H9 (cell line): Measurements from ENCODE around the gene WBP2. TPM values are rescaled to one million over a fixed set of nuclear protein-coding genes. Genes with fewer than 3 reads are reported as not detected.
"Not testable (repeated sequence)": the region's sequence is repeated elsewhere in the genome, so short reads cannot be mapped to it uniquely, and the experiment has no call there.

ENCODE experiments used
- DNase-seq: peaks from one replicate; pipeline ENCODE4 v3.0.0-alpha.2; 2017
- H2AFZ ChIP-seq: one replicate; pipeline ENCODE4 v1.6.1; 2013; ENCODE audit warnings: mild to moderate bottlenecking, low read length, control low read depth, moderate library complexity
- H2AK5ac ChIP-seq: 2 replicates; pipeline ENCODE4 v1.6.1; 2013; ENCODE audit warnings: low read length, control low read depth, mixed read lengths; ENCODE audit not compliant: insufficient read length
- H2BK120ac ChIP-seq: one replicate; pipeline ENCODE4 v1.6.1; 2013; ENCODE audit warnings: low read depth, mild to moderate bottlenecking, low read length, control low read depth, inconsistent platforms; ENCODE audit not compliant: poor library complexity, severe bottlenecking
- H2BK12ac ChIP-seq: 2 replicates; pipeline ENCODE4 v1.6.1; 2013; ENCODE audit warnings: low read length, control low read depth, mixed read lengths, low read depth; ENCODE audit not compliant: insufficient read length
- H2BK15ac ChIP-seq: 2 replicates; pipeline ENCODE4 v1.6.1; 2013; ENCODE audit warnings: low read depth, low read length, control low read depth
- H2BK20ac ChIP-seq: one replicate; pipeline ENCODE4 v1.6.1; 2013; ENCODE audit warnings: low read depth, mild to moderate bottlenecking, low read length, control low read depth, inconsistent platforms; ENCODE audit not compliant: poor library complexity, severe bottlenecking
- H2BK5ac ChIP-seq: 2 replicates; pipeline ENCODE4 v1.6.1; 2013; ENCODE audit warnings: low read length, control low read depth, mixed read lengths; ENCODE audit not compliant: insufficient read length
- H3K14ac ChIP-seq: 2 replicates; pipeline ENCODE4 v1.6.1; 2013; ENCODE audit warnings: low read length, control low read depth; ENCODE audit not compliant: insufficient read depth
- H3K18ac ChIP-seq: 2 replicates; pipeline ENCODE4 v1.6.1; 2013; ENCODE audit warnings: low read depth, mild to moderate bottlenecking, mixed read lengths, low read length, control low read depth; ENCODE audit not compliant: insufficient read length
- H3K23ac ChIP-seq: 2 replicates; pipeline ENCODE4 v1.6.1; 2013; ENCODE audit warnings: low read length, control low read depth, mixed read lengths, low read depth; ENCODE audit not compliant: insufficient read length
- H3K23me2 ChIP-seq: 2 replicates; pipeline ENCODE4 v1.6.1; 2013; ENCODE audit warnings: low read depth, mild to moderate bottlenecking, mixed read lengths, low read length, control low read depth; ENCODE audit not compliant: insufficient read length, poor library complexity, severe bottlenecking
- H3K27ac ChIP-seq: 2 replicates; pipeline ENCODE4 v1.5.1; 2013; ENCODE audit warnings: low read length, control low read depth, mixed read lengths, low read depth; ENCODE audit not compliant: insufficient read length
- H3K27me3 ChIP-seq: 2 replicates; pipeline ENCODE4 v1.6.1; 2013; ENCODE audit warnings: low read length, control low read depth, inconsistent platforms; ENCODE audit not compliant: insufficient read depth
- H3K4ac ChIP-seq: 2 replicates; pipeline ENCODE4 v1.6.1; 2013; ENCODE audit warnings: low read depth, mild to moderate bottlenecking, control low read depth, inconsistent platforms, low read length, moderate library complexity
- H3K4me1 ChIP-seq: 2 replicates; pipeline ENCODE4 v1.6.1; 2013; ENCODE audit warnings: low read length, control low read depth, inconsistent platforms; ENCODE audit not compliant: insufficient read depth
- H3K4me2 ChIP-seq: 2 replicates; pipeline ENCODE4 v1.6.1; 2013; ENCODE audit warnings: low read length, control low read depth, mixed read lengths; ENCODE audit not compliant: insufficient read length, insufficient read depth
- H3K56ac ChIP-seq: 2 replicates; pipeline ENCODE4 v1.6.1; 2013; ENCODE audit warnings: low read depth, mild to moderate bottlenecking, mixed read lengths, low read length, control low read depth; ENCODE audit not compliant: insufficient read length
- H3K79me1 ChIP-seq: 2 replicates; pipeline ENCODE4 v1.6.1; 2013; ENCODE audit warnings: low read depth, mild to moderate bottlenecking, moderate library complexity, low read length, control low read depth, inconsistent platforms; ENCODE audit not compliant: insufficient read depth, poor library complexity, severe bottlenecking
- H3K79me2 ChIP-seq: 2 replicates; pipeline ENCODE4 v1.6.1; 2013; ENCODE audit warnings: low read length, control low read depth, inconsistent platforms; ENCODE audit not compliant: insufficient read depth
- H3K9ac ChIP-seq: 2 replicates; pipeline ENCODE4 v1.6.1; 2013; ENCODE audit warnings: low read length, control low read depth, mixed read lengths; ENCODE audit not compliant: insufficient read length; ENCODE audit errors: extremely low read depth
- H3K9me3 ChIP-seq: one replicate; pipeline ENCODE4 v1.6.1; 2013; ENCODE audit warnings: low read depth, low read length, inconsistent platforms; ENCODE audit not compliant: control insufficient read depth
- H3T11ph ChIP-seq: one replicate; pipeline ENCODE4 v1.6.1; 2013; ENCODE audit warnings: mild to moderate bottlenecking, low read length, control low read depth, inconsistent platforms
- H4K20me1 ChIP-seq: one replicate; pipeline ENCODE4 v1.6.1; 2013; ENCODE audit not compliant: control insufficient read depth, insufficient read length, insufficient read depth
- H4K5ac ChIP-seq: 2 replicates; pipeline ENCODE4 v1.6.1; 2013; ENCODE audit warnings: low read depth, mild to moderate bottlenecking, mixed read lengths, low read length, control low read depth; ENCODE audit not compliant: insufficient read length
- H4K8ac ChIP-seq: replicated peaks from 2 replicates; pipeline ENCODE4 v1.6.1; 2013; ENCODE audit warnings: low read length, control low read depth, mixed read lengths, low read depth; ENCODE audit not compliant: insufficient read length
- H4K91ac ChIP-seq: 2 replicates; pipeline ENCODE4 v1.6.1; 2013; ENCODE audit warnings: low read depth, mild to moderate bottlenecking, moderate library complexity, mixed read lengths, low read length, control low read depth; ENCODE audit not compliant: insufficient read length
- H3K27ac Mint-ChIP-seq, 3 experiments: 2 replicates in 2 of 3; 3 replicates in 1 of 3; pipeline ENCODE4 v1.8.0; 2020 to 2021; ENCODE audit warnings: mixed read lengths in 3 of 3, mild to moderate bottlenecking in 1 of 3, moderate library complexity in 1 of 3
- H3K27me3 Mint-ChIP-seq: 2 replicates; pipeline ENCODE4 v1.8.0; 2021; ENCODE audit warnings: low read depth, mild to moderate bottlenecking, moderate library complexity, mixed read lengths
- H3K36me3 Mint-ChIP-seq, 3 experiments: 2 replicates in 2 of 3; 3 replicates in 1 of 3; pipeline ENCODE4 v1.8.0; 2020 to 2021; ENCODE audit warnings: low read depth in 3 of 3, mixed read lengths in 3 of 3; ENCODE audit not compliant: insufficient read depth in 1 of 3
- H3K4me1 Mint-ChIP-seq, 2 experiments: 2 replicates each; pipeline ENCODE4 v1.8.0; 2020; ENCODE audit warnings: mixed read lengths in 2 of 2
- H3K4me3 Mint-ChIP-seq, 2 experiments: 2 replicates in 1 of 2; 3 replicates in 1 of 2; pipeline ENCODE4 v1.8.0; 2020 to 2021; ENCODE audit warnings: mild to moderate bottlenecking in 2 of 2, mixed read lengths in 2 of 2, moderate library complexity in 1 of 2
- H3K9me3 Mint-ChIP-seq, 2 experiments: 2 replicates in 1 of 2; 3 replicates in 1 of 2; pipeline ENCODE4 v1.8.0; 2020; ENCODE audit warnings: mild to moderate bottlenecking in 2 of 2, mixed read lengths in 2 of 2, moderate library complexity in 1 of 2
- WGBS: extraction: QIAGEN DNeasy Blood & Tissue Kit; methylation state at CpG from one replicate; pipeline ENCODE4 v1.1.7; 2013; ENCODE audit warnings: missing lambda C conversion rate, low lambda C conversion rate, mixed read lengths; ENCODE audit not compliant: insufficient read length; ENCODE audit errors: extremely low coverage; 5-methylcytosine and 5-hydroxymethylcytosine counted together
- total RNA-seq: library from RNA; stranded (reverse); gene quantifications from 2 replicates; pipeline ENCODE4 v1.2.1, GENCODE V29; 2021
- TF ChIP-seq, protein P1 (sequence below): fragments of 200-600 bp; sonication (generic); conservative IDR thresholded peaks from 3 replicates; pipeline ENCODE4 v1.8.0; 2021; ENCODE audit warnings: antibody characterized with exemption, mild to moderate bottlenecking

The WBP2 gene
- total RNA-seq, 1 experiment from 2014 or later: 63.2 TPM

DNA sequence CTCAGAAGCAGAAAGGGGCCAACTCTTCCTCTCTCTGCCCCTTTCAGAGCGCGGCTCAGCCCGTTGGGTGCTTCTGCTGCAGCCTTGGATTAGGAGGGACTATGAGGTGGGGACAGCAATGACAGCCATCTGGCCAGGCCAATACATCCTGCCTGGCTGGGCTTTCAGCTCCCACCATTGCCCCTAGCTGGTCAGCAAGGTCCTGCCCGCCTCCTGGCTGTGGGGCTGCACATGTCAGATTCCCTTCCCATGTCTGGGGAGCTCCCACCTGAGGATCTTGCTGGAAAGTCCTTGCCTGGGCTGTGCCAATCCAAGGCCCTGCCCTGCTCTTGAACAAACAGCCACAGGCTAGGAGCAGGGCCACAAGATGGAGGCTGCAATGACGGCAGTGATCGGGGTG lies 33.3 kb upstream of the WBP2 start:
- peak; percentile 77 for DNase-seq
- peak overlapping the region in 1 of 3 experiments; percentile 61; a peak in 1 of 7 replicates for H3K27ac Mint-ChIP-seq
- no peak overlapping the region for H3T11ph ChIP-seq

GRCh38 chr17:75885860-75886259 lies 30.7 kb upstream of the WBP2 start:
- H4K91ac ChIP-seq, H3K4me1 Mint-ChIP-seq, H2BK120ac ChIP-seq, H3K56ac ChIP-seq, H4K8ac ChIP-seq, H3K18ac ChIP-seq, H2AK5ac ChIP-seq, H3K27ac ChIP-seq, H3K4me2 ChIP-seq, H2BK20ac ChIP-seq, H2BK12ac ChIP-seq, H3K9me3 Mint-ChIP-seq, H2BK5ac ChIP-seq, DNase-seq, H2BK15ac ChIP-seq, H3K14ac ChIP-seq, H3K27me3 ChIP-seq, H3K4me3 Mint-ChIP-seq, H3K4ac ChIP-seq, H2AFZ ChIP-seq, H4K20me1 ChIP-seq, H3K23me2 ChIP-seq, H3K9me3 ChIP-seq, H3K9ac ChIP-seq, H4K5ac ChIP-seq, H3K79me1 ChIP-seq, H3K23ac ChIP-seq, H3K4me1 ChIP-seq, H3T11ph ChIP-seq, H3K79me2 ChIP-seq: not testable (repeated sequence)
- H3K27me3 Mint-ChIP-seq: peaks cover 11% of the 10 kb centered on the region
- peak overlapping the region in 1 of 3 experiments; percentile 20; a peak in 1 of 7 replicates for H3K27ac Mint-ChIP-seq
- H3K36me3 Mint-ChIP-seq: peaks cover 7 to 17% (median 14%) of the 10 kb centered on the region in 3 experiments; a peak in 6 of 7 replicates
- WGBS: no CpG with 5 or more reads among the region's 9 CpGs

More for the DNA sequence above, 33.3 kb upstream of the WBP2 start:
- H3K23ac ChIP-seq: no peak overlapping the region
- TF ChIP-seq, protein P1, sequence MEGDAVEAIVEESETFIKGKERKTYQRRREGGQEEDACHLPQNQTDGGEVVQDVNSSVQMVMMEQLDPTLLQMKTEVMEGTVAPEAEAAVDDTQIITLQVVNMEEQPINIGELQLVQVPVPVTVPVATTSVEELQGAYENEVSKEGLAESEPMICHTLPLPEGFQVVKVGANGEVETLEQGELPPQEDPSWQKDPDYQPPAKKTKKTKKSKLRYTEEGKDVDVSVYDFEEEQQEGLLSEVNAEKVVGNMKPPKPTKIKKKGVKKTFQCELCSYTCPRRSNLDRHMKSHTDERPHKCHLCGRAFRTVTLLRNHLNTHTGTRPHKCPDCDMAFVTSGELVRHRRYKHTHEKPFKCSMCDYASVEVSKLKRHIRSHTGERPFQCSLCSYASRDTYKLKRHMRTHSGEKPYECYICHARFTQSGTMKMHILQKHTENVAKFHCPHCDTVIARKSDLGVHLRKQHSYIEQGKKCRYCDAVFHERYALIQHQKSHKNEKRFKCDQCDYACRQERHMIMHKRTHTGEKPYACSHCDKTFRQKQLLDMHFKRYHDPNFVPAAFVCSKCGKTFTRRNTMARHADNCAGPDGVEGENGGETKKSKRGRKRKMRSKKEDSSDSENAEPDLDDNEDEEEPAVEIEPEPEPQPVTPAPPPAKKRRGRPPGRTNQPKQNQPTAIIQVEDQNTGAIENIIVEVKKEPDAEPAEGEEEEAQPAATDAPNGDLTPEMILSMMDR: no peak
- H3K27me3 ChIP-seq: no peaks in the 10 kb centered on the region
- WGBS: no CpG with 5 or more reads among the region's 6 CpGs
- Mint-ChIP-seq H3K27me3 (peaks cover 1% of the 10 kb centered on the region), H3K4me3 (no peak overlapping the region), H3K36me3 (peaks cover 7 to 25% (median 23%) of the 10 kb centered on the region in 3 experiments; a peak in 6 of 7 replicates), H3K4me1 (no peaks in the 10 kb centered on the region), H3K9me3 (no peaks in the 10 kb centered on the region)
- H3K79me1 ChIP-seq: no peaks in the 10 kb centered on the region
- no peaks in the 10 kb centered on the region for H3K9me3 ChIP-seq
- no peak overlapping the region for H3K27ac ChIP-seq
- H3K4me2 ChIP-seq: no peak overlapping the region
- no peak overlapping the region for H3K18ac ChIP-seq
- no peaks in the 10 kb centered on the region for H3K79me2 ChIP-seq
- no peak overlapping the region for H3K56ac ChIP-seq
- H2BK120ac ChIP-seq: no peak overlapping the region
- no peak overlapping the region for H2BK12ac ChIP-seq
- no peak overlapping the region for H3K4ac ChIP-seq
- H2AK5ac ChIP-seq: no peak overlapping the region
- H3K14ac ChIP-seq: no peak overlapping the region; the same call in 1 of the 2 replicates
- no peak overlapping the region for H4K5ac ChIP-seq
- H4K20me1 ChIP-seq: no peaks in the 10 kb centered on the region
- no peaks in the 10 kb centered on the region for H3K4me1 ChIP-seq
- H4K91ac ChIP-seq: no peak overlapping the region
- no peak overlapping the region for H2BK20ac ChIP-seq
- no peaks in the 10 kb centered on the region for H3K23me2 ChIP-seq
- no peak overlapping the region for H2BK15ac ChIP-seq
- H3K9ac ChIP-seq: no peak overlapping the region
- no peak overlapping the region for H4K8ac ChIP-seq
- H2BK5ac ChIP-seq: no peak overlapping the region
- no peak overlapping the region for H2AFZ ChIP-seq
